ENCODE results near the gene HOXA3.

The HOXA3 gene

DNA sequence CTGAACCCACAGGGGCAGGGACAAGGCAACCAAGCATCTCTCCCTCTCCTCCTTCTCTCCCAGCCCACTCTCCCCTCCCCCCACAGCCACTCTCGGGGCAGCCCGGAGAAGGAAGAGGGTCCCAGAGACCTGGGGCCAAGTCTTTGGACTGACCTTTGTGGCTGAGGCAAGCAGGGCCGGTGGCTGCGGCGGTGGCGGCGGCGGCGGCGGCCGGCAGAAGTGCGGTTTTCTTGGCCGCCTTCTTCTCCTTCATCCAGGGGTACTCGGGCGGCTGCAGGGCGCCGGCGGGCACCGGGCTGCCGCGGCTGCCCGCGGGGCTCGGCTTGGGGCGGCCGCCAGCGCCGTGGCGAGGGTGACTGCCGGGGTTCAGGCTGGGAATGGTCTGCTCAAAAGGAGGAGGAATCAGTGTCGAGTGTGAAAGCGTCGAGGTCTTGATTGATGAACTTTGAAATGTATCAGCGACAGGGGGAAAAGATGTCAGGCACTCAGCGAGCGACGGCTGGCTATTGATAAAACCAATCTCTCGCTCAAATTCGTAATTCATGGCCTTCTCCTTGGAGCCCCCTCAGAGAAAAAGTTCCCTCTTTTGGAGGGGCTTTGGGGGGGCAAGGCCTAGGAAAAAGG, 50.3 kb downstream of the HOXA3 start:
- DNase-seq (ENCODE audit: low read depth): no peak

DNA sequence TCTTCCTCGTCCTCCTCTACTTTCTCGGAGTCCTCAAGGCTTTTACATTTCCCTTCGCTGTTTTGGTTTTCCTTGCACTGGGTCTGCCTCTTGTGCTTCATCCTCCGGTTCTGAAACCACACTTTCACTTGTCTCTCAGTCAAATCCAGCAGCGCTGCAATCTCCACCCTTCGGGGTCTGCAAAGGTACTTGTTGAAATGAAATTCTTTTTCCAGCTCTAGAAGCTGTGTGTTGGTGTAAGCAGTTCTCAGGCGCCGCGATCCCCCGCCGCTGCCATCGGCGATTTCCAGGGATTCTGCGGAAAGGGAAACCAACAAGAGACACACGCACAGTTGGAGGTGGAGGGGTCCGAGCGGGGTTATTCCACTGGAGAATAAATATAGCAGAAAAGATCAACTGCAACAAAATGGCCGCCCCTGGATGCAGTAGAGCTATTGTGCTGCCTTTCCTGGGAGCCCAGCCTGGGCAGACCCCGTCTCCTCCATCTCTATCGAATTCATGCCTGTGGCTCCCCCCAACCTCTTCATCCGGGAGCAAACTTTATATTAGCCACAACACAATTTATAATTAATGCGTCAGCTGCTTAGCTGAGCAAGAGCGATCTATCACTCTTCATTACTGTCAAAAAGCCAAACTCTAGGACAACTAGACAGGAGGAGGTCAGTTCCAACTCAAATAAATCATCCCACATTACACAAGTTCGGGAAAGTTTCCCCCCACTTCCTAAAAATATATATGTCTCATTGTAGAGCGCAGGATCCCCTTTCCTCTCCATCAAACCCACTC, 51.0 kb downstream of the HOXA3 start:
- DNase-seq (ENCODE audit: low read depth): no peak

GRCh38 chr7:27100694-27101170, 51.7 kb downstream of the HOXA3 start:
- no peak for DNase-seq (ENCODE audit: low read depth)

DNA sequence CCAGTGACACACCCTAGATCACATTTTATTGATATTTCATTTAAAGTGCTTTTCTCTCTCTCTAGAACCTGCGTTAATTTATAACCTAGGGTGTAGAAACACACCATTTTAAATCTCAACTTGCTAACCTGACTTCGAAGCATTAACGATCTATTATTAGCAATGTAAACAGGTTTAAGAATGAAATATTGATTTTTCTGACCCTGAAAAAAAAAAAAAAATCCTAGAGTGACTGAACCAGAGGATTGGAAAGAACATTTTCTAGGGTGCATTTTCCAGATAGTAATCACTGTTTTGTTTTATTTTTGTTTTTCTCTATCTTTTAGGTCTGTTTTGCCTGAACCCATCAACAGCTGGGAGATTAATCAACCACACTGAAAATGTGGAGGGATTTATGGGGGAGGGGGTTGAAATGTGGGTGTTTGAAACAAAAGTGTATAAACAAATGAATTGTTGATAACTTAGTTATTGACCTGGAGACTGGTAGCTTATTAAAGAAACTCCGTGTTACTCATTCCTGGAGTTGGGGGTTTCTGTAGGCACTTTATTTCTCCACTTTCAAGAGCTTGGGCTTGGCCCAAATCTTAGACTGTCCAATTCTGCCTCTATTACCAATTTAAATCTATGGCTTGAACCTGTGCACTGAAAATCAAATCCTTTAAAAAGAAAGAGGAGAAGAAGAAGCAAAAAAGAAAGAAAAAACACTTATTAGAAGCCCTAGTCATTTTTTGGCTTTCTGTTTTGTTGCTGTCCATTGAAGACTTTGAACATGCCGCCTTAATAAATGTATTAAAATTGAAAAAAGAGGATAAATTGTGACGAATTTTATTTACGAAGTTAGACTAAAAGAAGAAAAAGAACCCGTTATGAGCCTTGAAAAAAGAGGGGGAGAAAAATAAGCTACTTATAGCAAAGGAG, 52.7 kb downstream of the HOXA3 start:
- DNase-seq (ENCODE audit: low read depth): no peak

DNA sequence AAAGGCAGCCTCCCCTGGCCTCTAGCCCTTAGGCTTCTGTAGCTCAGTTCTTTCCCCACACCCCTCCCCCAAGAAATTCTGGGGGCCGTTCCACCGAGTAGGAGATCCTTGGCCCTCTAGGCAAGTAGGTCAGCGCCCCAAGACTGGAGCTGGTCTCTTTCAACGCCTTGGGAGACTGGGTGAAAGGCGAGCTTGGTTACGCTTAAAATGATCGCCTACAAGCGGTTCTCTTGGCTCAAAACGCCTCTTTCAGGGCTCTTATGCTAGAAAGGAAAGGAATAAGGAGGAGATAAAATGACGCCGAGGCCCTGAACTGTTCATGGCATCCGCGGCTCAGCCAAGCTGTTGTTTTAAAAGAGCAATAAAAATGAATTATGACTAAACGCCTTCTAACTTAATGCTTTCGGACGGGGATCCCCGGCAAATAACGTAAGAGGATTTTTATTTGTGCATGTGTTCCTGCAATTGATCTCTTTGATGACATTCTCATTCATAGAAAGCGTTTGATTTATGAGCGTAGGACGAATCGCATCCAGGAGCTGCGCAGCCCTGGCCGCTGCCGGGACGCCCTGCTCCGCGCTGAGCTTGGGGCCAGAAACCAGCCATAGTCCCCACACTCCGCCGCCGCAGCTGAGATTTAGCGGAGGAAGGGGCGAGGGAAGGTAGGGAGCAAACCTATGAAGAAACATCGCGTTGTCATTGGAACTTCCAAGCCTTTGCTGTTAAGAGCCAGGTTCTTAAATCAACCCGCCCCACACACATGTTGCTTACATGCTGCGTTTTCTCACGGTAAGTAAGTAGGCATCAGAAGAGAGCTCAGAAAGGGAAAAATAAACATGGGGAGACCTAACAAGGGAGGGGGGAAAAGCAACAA, 53.6 kb downstream of the HOXA3 start:
- DNase-seq (ENCODE audit: low read depth): no peak

GRCh38 chr7:27097686-27098577, 54.5 kb downstream of the HOXA3 start:
- DNase-seq (ENCODE audit: low read depth): no peak

GRCh38 chr7:27096768-27097514, 55.4 kb downstream of the HOXA3 start:
- no peak for DNase-seq (ENCODE audit: low read depth)

GRCh38 chr7:27095897-27096767, 56.3 kb downstream of the HOXA3 start, which contains the start of gene HOXA1:
Gene HOXA1 (minus strand): TSS chr7:27096000. CDS start chr7:27095912, 88 bp downstream.
- peak; percentile 61 for DNase-seq (ENCODE audit: low read depth)

- DNase-seq (ENCODE audit: low read depth): no peak
Measured at GRCh38 chr7:27095050-27095896, 57.1 kb downstream of the HOXA3 start.

DNA sequence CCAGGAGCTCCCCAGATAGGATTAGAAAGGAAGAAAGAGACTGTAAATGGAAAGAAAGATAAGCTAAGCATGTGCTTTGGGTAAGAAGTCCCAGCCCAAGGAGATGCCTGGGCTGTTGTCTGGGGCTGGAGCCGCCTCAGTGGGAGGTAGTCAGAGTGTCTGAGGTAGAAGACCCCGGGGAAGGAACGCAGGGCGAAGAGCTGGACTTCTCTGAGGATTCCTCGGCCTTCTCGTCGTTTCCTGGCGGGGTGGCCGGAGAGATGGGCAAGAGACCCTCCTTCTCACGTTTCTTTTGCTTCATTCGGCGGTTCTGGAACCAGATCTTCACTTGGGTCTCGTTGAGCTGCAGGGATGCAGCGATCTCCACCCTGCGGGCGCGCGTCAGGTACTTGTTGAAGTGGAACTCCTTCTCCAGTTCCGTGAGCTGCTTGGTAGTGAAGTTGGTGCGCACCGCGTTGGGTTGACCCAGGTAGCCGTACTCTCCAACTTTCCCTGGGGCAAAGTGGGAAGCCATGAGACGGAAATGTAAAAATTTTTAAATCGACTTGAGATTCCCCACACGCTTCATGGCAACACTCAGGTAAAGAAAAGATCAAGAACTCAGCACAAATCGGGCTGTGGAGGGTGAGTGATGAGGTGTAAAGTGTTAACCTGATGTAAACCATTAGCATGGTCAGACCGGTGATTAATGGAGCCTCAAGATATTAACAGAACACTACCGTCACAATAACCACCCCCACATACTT, 57.9 kb downstream of the HOXA3 start:
- DNase-seq (ENCODE audit: low read depth): no peak

- no peak for DNase-seq (ENCODE audit: low read depth)
Measured at GRCh38 chr7:27093184-27093895, 59.0 kb downstream of the HOXA3 start.

- DNase-seq (ENCODE audit: low read depth): no peak
Measured at GRCh38 chr7:27092819-27093110, 59.6 kb downstream of the HOXA3 start.

- no peak for DNase-seq (ENCODE audit: low read depth)
Measured at GRCh38 chr7:27091941-27092818, 60.2 kb downstream of the HOXA3 start.

- DNase-seq (ENCODE audit: low read depth): no peak
Measured at GRCh38 chr7:27091105-27091504, 61.3 kb downstream of the HOXA3 start.

Data from T-helper 22 cell (primary cell).